NCI-H2196 (cell line): ENCODE data around the gene ADARB2.
"Not testable (repeated sequence)": the region's sequence is repeated elsewhere in the genome, so short reads cannot be mapped to it uniquely, and the experiment has no call there.

Experiments used
- DNase-seq: peaks from one replicate; lab custom pipeline; 2025; ENCODE audit not compliant: unreplicated experiment; lab: John Stamatoyannopoulos, UW

The ADARB2 gene

GRCh38 chr10:1169186-1169885 is 568.0 kb downstream of the ADARB2 start:
- no peak for DNase-seq

DNA sequence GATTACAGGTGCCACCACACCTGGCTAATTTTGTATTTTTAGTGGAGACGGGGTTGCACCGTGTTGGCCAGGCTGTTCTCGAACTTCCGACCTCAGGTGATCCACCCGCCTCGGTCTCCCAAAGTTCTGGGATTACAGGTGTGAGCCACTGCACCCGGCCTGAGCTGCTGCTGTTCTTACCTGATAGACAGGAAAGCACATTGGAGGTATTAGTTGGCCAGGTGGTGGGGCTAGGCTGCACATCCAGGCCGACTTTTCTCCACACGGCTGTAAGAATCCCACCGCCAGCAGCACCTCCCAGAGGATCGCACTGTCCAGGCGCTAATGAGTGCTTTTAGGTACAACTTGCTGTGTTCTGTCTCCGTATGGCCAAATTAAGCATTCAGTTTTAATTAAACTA is 568.6 kb downstream of the ADARB2 start:
- DNase-seq = no peak

- no peak for DNase-seq
Observed at GRCh38 chr10:1166828-1167275, 570.5 kb downstream of the ADARB2 start.

GRCh38 chr10:1166101-1166827 is 571.1 kb downstream of the ADARB2 start:
- DNase-seq = no peak

GRCh38 chr10:1163831-1164230 is 573.5 kb downstream of the ADARB2 start:
- no peak for DNase-seq

DNA sequence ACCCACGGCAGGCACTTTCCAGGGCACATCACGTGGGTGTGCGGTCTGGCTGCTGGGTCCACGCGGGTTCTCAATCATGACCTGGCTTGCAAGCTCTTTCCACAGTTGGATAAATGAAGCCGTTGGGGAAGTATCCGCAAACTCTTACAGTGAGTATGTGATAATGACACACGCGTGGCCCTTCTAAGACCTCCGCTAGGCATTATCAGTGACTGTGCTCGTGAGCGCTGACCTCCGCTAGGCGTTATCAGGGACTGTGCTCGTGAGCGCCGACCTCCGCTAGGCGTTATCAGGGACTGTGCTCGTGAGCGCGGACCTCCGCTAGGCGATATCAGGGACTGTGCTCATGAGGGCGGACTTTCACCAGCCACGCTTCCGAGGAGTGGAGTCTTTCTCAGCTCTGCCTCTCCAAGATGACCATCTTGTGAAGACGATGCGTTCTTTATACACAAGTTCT is 574.1 kb downstream of the ADARB2 start:
- no peak for DNase-seq

GRCh38 chr10:1162481-1163203 is 574.7 kb downstream of the ADARB2 start:
- DNase-seq = no peak

GRCh38 chr10:1161315-1161673 is 576.0 kb downstream of the ADARB2 start:
- not testable (repeated sequence) for DNase-seq

DNA sequence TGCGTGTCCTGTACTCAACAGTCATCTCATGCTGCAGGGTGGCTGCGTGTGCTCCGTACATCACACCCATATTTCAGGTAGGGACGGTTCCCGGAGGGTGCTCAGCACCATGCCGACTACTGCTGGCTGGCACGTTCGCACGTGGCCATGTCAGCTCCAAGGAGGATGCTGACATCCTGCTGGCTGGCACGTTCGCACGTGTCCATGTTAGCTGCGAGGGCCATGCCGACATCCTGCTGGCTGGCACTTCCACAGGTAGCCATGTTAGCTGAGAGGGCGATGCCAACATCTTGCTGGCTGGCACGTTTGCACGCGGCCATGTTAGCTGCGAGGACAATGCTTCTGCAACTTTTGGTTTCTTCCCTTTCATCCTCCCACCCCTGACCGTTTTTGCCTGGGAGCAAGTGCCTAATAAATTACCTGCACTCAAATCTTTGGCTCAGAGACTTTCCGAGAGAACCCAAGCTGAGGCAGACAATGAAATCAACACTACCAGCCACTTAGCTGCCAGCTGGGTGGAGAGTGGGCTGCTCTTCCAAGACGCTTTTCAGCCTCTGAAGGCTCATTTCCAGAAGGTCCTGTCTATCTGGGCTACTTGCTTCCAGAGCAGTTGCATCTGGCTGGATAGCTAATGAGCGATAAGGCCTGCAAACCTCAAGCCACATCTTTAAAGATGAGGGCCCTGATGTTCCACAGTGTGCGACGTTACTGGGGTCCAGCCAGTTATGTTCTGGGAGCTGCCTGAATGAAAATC is 576.6 kb downstream of the ADARB2 start:
- DNase-seq = no peak

DNA sequence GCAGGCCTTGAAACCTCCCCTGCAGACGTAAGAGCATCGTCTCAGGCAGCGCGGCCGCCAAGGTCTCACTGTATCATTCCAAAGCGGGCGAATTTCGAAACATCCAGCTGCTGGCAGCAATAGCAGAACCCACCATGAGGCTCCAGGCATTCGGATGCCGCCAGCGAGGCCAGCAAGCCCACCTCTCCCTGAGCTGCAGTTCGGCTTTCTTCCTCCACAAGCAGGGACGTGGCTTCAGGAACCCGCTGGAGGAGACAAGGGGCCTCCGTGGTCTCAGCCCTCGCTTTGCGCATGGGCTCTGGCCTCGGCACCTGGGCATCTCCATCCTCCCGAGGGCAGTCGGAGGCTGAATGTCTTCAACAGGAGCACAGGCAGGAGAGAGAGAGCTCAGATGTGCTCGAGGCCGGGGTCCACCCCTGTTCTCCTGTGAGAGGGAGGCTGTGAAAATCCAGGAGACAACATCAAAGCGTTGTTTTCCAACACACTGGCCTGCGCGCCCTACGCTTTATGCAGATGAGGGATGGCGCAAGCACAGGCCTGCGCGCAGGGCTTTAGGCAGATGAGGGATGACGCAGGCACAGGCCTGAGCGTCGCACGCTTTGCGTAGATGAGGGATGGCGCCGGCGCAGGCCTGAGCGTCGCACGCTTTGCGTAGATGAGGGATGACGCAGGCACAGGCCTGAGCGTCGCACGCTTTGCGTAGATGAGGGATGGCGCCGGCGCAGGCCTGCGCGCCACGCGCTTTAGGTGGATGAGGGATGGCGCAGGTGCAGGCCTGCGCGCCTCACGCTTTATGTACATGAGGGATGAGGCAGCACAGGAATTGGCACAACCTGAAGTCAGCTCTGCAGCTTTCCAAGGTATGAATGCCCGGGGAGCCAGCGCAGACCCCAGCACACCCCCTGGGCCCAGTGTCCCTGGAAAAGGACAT is 577.9 kb downstream of the ADARB2 start:
- DNase-seq = no peak

DNA sequence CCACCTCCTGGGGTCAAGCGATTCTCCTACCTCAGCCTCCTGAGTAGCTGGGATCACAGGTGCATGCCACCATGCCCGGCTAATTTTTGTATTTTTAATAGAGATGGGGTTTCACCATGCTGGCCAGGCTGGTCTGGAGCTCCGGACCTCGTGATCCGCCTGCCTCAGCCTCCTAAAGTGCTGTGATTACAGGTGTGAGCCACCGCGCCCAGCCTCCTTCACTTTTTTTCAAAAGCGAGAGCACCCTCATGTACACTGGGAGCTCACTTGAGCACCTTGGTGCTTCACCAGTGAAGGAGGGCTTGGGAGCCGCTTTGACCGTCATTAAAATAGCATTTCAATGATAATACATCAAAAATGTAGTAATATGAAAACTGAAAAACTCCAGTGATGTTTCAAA is 578.8 kb downstream of the ADARB2 start:
- not testable (repeated sequence) for DNase-seq

GRCh38 chr10:1158066-1158465 is 579.3 kb downstream of the ADARB2 start:
- DNase-seq = no peak

DNA sequence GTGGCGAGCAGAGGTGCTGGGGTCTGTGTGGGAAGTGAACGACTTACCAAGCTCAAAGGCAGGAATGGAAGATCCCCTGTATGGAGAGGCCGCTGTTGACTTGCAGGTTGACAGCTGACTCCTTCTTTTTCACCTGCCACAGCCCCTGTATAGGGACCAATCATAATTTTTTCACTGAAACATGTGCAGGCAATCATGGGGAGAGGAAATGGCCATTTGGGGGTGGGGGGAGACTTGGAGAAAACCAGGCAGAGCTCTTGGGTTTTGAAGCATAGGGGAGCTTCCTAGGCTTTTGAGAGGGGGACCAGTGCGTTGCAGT is 579.8 kb downstream of the ADARB2 start:
- DNase-seq = no peak

DNA sequence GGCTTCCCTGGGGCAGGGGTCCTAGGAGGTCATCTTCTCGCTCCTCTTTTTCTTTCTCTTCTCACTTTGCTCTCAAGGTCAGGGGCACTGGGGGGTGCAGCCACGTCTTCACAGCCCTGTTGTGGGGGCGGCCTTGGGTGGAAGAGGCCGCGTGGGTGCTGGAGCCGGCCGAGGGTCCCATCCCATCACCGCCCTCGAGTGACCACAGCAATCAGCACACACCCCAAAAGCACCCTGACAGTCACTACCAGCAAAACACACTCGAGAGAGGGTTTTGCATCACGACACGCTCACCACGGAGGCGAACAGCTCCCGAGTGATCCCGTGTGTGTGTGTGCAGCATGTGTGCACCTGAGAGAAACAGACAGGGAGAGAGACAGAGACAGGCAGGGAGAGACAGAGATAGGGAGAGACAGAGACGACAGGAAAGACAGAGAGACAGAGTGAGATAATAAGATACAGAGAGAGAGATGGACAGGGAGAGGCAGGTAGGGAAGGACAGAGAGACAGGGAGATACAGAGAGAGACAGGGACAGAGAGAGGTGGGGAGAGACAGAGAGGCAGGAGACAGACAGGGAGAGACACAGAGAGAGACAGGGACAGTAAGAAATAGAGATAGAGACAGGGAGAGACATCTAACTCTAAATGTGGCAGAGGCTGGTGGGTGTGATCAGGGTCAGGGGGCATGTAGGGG is 580.3 kb downstream of the ADARB2 start:
- no peak for DNase-seq

GRCh38 chr10:1156616-1156886 is 580.8 kb downstream of the ADARB2 start:
- DNase-seq = no peak

- DNase-seq = no peak
Observed at GRCh38 chr10:1155791-1156615, 581.3 kb downstream of the ADARB2 start.

DNA sequence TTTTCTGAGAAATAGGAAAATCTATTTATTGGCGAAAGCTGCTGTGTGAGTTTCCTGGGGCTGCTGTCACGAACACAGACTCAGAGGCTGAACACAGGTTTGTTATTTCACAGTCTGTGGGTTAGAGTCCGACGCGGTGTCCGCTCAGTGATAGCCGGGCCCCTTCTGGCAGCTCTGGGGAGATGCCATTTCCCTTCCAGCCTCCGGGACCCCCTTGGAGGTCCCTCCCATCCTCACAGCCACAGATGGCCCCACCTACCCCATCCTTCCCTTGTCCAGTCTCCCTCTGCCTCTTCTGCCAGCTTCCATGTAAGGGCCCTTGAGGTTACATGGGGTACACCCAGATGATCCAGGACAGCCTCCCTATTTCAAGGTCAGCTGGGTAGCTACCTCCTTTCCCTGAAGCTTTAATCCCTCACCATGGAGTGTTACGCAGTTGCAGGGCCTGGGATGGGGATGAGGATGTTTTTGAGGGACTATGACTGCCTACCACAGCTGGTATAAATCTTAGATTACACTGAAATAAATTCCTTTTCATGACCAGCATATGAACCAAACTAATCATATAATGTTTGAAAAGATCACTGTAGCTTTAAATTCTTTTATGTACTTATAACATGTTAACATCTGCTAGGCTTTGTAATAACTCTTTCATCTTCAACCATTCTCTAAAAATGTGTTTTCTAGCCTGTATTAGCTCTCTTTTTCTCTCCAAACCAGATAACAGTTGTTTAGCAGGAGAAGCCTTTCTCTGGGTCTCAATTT is 582.6 kb downstream of the ADARB2 start:
- DNase-seq = no peak

DNA sequence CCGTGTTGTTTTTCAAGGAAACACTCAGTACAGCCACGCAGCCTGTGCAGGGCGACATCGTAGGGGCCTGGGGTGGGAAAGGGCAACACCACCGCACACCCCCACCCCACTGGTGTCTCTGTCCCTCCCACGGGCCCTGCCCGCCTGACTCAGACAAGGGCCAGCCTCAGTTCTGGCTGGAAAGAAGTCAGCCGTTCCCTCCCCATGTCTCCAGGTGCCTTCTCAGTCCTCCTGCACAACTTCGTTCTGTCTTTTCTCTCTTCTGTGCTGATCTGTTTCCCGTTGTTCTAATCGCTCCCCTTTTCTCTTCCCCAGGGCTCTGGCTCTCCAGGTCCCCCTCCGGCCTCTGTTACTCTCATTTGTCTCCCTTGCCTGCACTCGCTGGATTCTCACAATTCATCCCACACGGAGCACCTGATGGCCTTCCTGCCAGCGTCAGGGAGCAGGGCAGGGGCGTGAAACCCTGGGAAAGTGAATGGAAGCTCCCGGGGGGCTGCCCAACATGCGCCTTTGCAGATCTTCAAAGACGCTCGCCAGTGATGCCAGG is 583.4 kb downstream of the ADARB2 start:
- no peak for DNase-seq
